H9 (cell line): Measurements from ENCODE around the gene DCX. TPM values are rescaled to one million over a fixed set of nuclear protein-coding genes. Genes with fewer than 3 reads are reported as not detected.

Experiments
- DNase-seq: peaks from one replicate; pipeline ENCODE4 v3.0.0-alpha.2; 2017
- H2AFZ ChIP-seq: one replicate; pipeline ENCODE4 v1.6.1; 2013; ENCODE audit warnings: mild to moderate bottlenecking, low read length, control low read depth, moderate library complexity
- H2AK5ac ChIP-seq: 2 replicates; pipeline ENCODE4 v1.6.1; 2013; ENCODE audit warnings: low read length, control low read depth, mixed read lengths; ENCODE audit not compliant: insufficient read length
- H2BK120ac ChIP-seq: one replicate; pipeline ENCODE4 v1.6.1; 2013; ENCODE audit warnings: low read depth, mild to moderate bottlenecking, low read length, control low read depth, inconsistent platforms; ENCODE audit not compliant: poor library complexity, severe bottlenecking
- H2BK12ac ChIP-seq: 2 replicates; pipeline ENCODE4 v1.6.1; 2013; ENCODE audit warnings: low read length, control low read depth, mixed read lengths, low read depth; ENCODE audit not compliant: insufficient read length
- H2BK15ac ChIP-seq: 2 replicates; pipeline ENCODE4 v1.6.1; 2013; ENCODE audit warnings: low read depth, low read length, control low read depth
- H2BK20ac ChIP-seq: one replicate; pipeline ENCODE4 v1.6.1; 2013; ENCODE audit warnings: low read depth, mild to moderate bottlenecking, low read length, control low read depth, inconsistent platforms; ENCODE audit not compliant: poor library complexity, severe bottlenecking
- H2BK5ac ChIP-seq: 2 replicates; pipeline ENCODE4 v1.6.1; 2013; ENCODE audit warnings: low read length, control low read depth, mixed read lengths; ENCODE audit not compliant: insufficient read length
- H3K14ac ChIP-seq: 2 replicates; pipeline ENCODE4 v1.6.1; 2013; ENCODE audit warnings: low read length, control low read depth; ENCODE audit not compliant: insufficient read depth
- H3K18ac ChIP-seq: 2 replicates; pipeline ENCODE4 v1.6.1; 2013; ENCODE audit warnings: low read depth, mild to moderate bottlenecking, mixed read lengths, low read length, control low read depth; ENCODE audit not compliant: insufficient read length
- H3K23ac ChIP-seq: 2 replicates; pipeline ENCODE4 v1.6.1; 2013; ENCODE audit warnings: low read length, control low read depth, mixed read lengths, low read depth; ENCODE audit not compliant: insufficient read length
- H3K23me2 ChIP-seq: 2 replicates; pipeline ENCODE4 v1.6.1; 2013; ENCODE audit warnings: low read depth, mild to moderate bottlenecking, mixed read lengths, low read length, control low read depth; ENCODE audit not compliant: insufficient read length, poor library complexity, severe bottlenecking
- H3K27ac ChIP-seq: 2 replicates; pipeline ENCODE4 v1.5.1; 2013; ENCODE audit warnings: low read length, control low read depth, mixed read lengths, low read depth; ENCODE audit not compliant: insufficient read length
- H3K27me3 ChIP-seq: 2 replicates; pipeline ENCODE4 v1.6.1; 2013; ENCODE audit warnings: low read length, control low read depth, inconsistent platforms; ENCODE audit not compliant: insufficient read depth
- H3K4ac ChIP-seq: 2 replicates; pipeline ENCODE4 v1.6.1; 2013; ENCODE audit warnings: low read depth, mild to moderate bottlenecking, control low read depth, inconsistent platforms, low read length, moderate library complexity
- H3K4me1 ChIP-seq: 2 replicates; pipeline ENCODE4 v1.6.1; 2013; ENCODE audit warnings: low read length, control low read depth, inconsistent platforms; ENCODE audit not compliant: insufficient read depth
- H3K4me2 ChIP-seq: 2 replicates; pipeline ENCODE4 v1.6.1; 2013; ENCODE audit warnings: low read length, control low read depth, mixed read lengths; ENCODE audit not compliant: insufficient read length, insufficient read depth
- H3K56ac ChIP-seq: 2 replicates; pipeline ENCODE4 v1.6.1; 2013; ENCODE audit warnings: low read depth, mild to moderate bottlenecking, mixed read lengths, low read length, control low read depth; ENCODE audit not compliant: insufficient read length
- H3K79me1 ChIP-seq: 2 replicates; pipeline ENCODE4 v1.6.1; 2013; ENCODE audit warnings: low read depth, mild to moderate bottlenecking, moderate library complexity, low read length, control low read depth, inconsistent platforms; ENCODE audit not compliant: insufficient read depth, poor library complexity, severe bottlenecking
- H3K79me2 ChIP-seq: 2 replicates; pipeline ENCODE4 v1.6.1; 2013; ENCODE audit warnings: low read length, control low read depth, inconsistent platforms; ENCODE audit not compliant: insufficient read depth
- H3K9ac ChIP-seq: 2 replicates; pipeline ENCODE4 v1.6.1; 2013; ENCODE audit warnings: low read length, control low read depth, mixed read lengths; ENCODE audit not compliant: insufficient read length; ENCODE audit errors: extremely low read depth
- H3K9me3 ChIP-seq: one replicate; pipeline ENCODE4 v1.6.1; 2013; ENCODE audit warnings: low read depth, low read length, inconsistent platforms; ENCODE audit not compliant: control insufficient read depth
- H3T11ph ChIP-seq: one replicate; pipeline ENCODE4 v1.6.1; 2013; ENCODE audit warnings: mild to moderate bottlenecking, low read length, control low read depth, inconsistent platforms
- H4K20me1 ChIP-seq: one replicate; pipeline ENCODE4 v1.6.1; 2013; ENCODE audit not compliant: control insufficient read depth, insufficient read length, insufficient read depth
- H4K5ac ChIP-seq: 2 replicates; pipeline ENCODE4 v1.6.1; 2013; ENCODE audit warnings: low read depth, mild to moderate bottlenecking, mixed read lengths, low read length, control low read depth; ENCODE audit not compliant: insufficient read length
- H4K8ac ChIP-seq: replicated peaks from 2 replicates; pipeline ENCODE4 v1.6.1; 2013; ENCODE audit warnings: low read length, control low read depth, mixed read lengths, low read depth; ENCODE audit not compliant: insufficient read length
- H4K91ac ChIP-seq: 2 replicates; pipeline ENCODE4 v1.6.1; 2013; ENCODE audit warnings: low read depth, mild to moderate bottlenecking, moderate library complexity, mixed read lengths, low read length, control low read depth; ENCODE audit not compliant: insufficient read length
- H3K27ac Mint-ChIP-seq, 3 experiments: 2 replicates in 2 of 3; 3 replicates in 1 of 3; pipeline ENCODE4 v1.8.0; 2020 to 2021; ENCODE audit warnings: mixed read lengths in 3 of 3, mild to moderate bottlenecking in 1 of 3, moderate library complexity in 1 of 3
- H3K27me3 Mint-ChIP-seq: 2 replicates; pipeline ENCODE4 v1.8.0; 2021; ENCODE audit warnings: low read depth, mild to moderate bottlenecking, moderate library complexity, mixed read lengths
- H3K36me3 Mint-ChIP-seq, 3 experiments: 2 replicates in 2 of 3; 3 replicates in 1 of 3; pipeline ENCODE4 v1.8.0; 2020 to 2021; ENCODE audit warnings: low read depth in 3 of 3, mixed read lengths in 3 of 3; ENCODE audit not compliant: insufficient read depth in 1 of 3
- H3K4me1 Mint-ChIP-seq, 2 experiments: 2 replicates each; pipeline ENCODE4 v1.8.0; 2020; ENCODE audit warnings: mixed read lengths in 2 of 2
- H3K4me3 Mint-ChIP-seq, 2 experiments: 2 replicates in 1 of 2; 3 replicates in 1 of 2; pipeline ENCODE4 v1.8.0; 2020 to 2021; ENCODE audit warnings: mild to moderate bottlenecking in 2 of 2, mixed read lengths in 2 of 2, moderate library complexity in 1 of 2
- H3K9me3 Mint-ChIP-seq, 2 experiments: 2 replicates in 1 of 2; 3 replicates in 1 of 2; pipeline ENCODE4 v1.8.0; 2020; ENCODE audit warnings: mild to moderate bottlenecking in 2 of 2, mixed read lengths in 2 of 2, moderate library complexity in 1 of 2
- CTCF ChIP-seq: fragments of 200-600 bp; sonication (generic); conservative IDR thresholded peaks from 3 replicates; pipeline ENCODE4 v1.8.0; 2021; ENCODE audit warnings: antibody characterized with exemption, mild to moderate bottlenecking
- WGBS: extraction: QIAGEN DNeasy Blood & Tissue Kit; methylation state at CpG from one replicate; pipeline ENCODE4 v1.1.7; 2013; ENCODE audit warnings: missing lambda C conversion rate, low lambda C conversion rate, mixed read lengths; ENCODE audit not compliant: insufficient read length; ENCODE audit errors: extremely low coverage; 5-methylcytosine and 5-hydroxymethylcytosine counted together
- total RNA-seq: library from RNA; stranded (reverse); gene quantifications from 2 replicates; pipeline ENCODE4 v1.2.1, GENCODE V29; 2021

Gene DCX
- total RNA-seq, 1 experiment from 2014 or later = 2.0 TPM

GRCh38 chrX:111447298-111447697 lies 35.3 kb upstream of the DCX start:
- Mint-ChIP-seq H3K4me3 (no peak overlapping the region), H3K4me1 (peaks cover 10 to 12% of the 10 kb centered on the region in 2 experiments), H3K27ac (peak overlapping the region in 1 of 3 experiments; percentile 51; a peak in 1 of 7 replicates), H3K9me3 (no peaks in the 10 kb centered on the region), H3K27me3 (no peaks in the 10 kb centered on the region), H3K36me3 (no peaks in the 10 kb centered on the region)
- H4K20me1 ChIP-seq = no peaks in the 10 kb centered on the region
- WGBS = no CpG with 5 or more reads among the region's 3 CpGs
- no peak overlapping the region for H3K27ac ChIP-seq
- no peak overlapping the region for H2AK5ac ChIP-seq
- no peaks in the 10 kb centered on the region for H3K79me1 ChIP-seq
- peak; percentile 57 for DNase-seq
- H2BK20ac ChIP-seq = no peak overlapping the region
- H3K4me1 ChIP-seq = no peaks in the 10 kb centered on the region
- H2BK15ac ChIP-seq = no peak overlapping the region
- no peak overlapping the region for H3K4ac ChIP-seq
- H3K79me2 ChIP-seq = no peaks in the 10 kb centered on the region
- no peaks in the 10 kb centered on the region for H3K23me2 ChIP-seq
- H3K9me3 ChIP-seq = no peaks in the 10 kb centered on the region
- H3K4me2 ChIP-seq = no peak overlapping the region
- H2BK120ac ChIP-seq = no peak overlapping the region
- H3K56ac ChIP-seq = no peak overlapping the region
- no peaks in the 10 kb centered on the region for H3K27me3 ChIP-seq
- H2BK12ac ChIP-seq = no peak overlapping the region
- H4K5ac ChIP-seq = no peak overlapping the region
- H2AFZ ChIP-seq = no peak overlapping the region
- TF ChIP-seq CTCF = peak; percentile 74
- H3K23ac ChIP-seq = no peak overlapping the region
- H3K14ac ChIP-seq = no peak overlapping the region
- H4K8ac ChIP-seq = no peak overlapping the region
- H4K91ac ChIP-seq = no peak overlapping the region
- no peak overlapping the region for H3T11ph ChIP-seq
- no peak overlapping the region for H2BK5ac ChIP-seq
- H3K18ac ChIP-seq = no peak overlapping the region
- H3K9ac ChIP-seq = no peak overlapping the region
